A673 (cell line): Measurements from ENCODE around the gene SERPINB11.

Source experiments
- EZH2 ChIP-seq: fragments of 200-600 bp; sonication (generic); IDR thresholded peaks from 2 replicates; pipeline ENCODE4 v1.6.1; 2017; ENCODE audit warnings: borderline replicate concordance, low read depth, mild to moderate bottlenecking, mixed read lengths, antibody characterized with exemption, low read length; ENCODE audit not compliant: poor library complexity, severe bottlenecking
- TF ChIP-seq, protein P1 (sequence below): fragments of 300-800, 200-600 bp; sonication (generic); conservative IDR thresholded peaks from 2 replicates; pipeline ENCODE4 v1.5.1; 2017; ENCODE audit warnings: low read depth, mild to moderate bottlenecking, antibody characterized with exemption, low read length, moderate library complexity, mixed read lengths

DNA sequence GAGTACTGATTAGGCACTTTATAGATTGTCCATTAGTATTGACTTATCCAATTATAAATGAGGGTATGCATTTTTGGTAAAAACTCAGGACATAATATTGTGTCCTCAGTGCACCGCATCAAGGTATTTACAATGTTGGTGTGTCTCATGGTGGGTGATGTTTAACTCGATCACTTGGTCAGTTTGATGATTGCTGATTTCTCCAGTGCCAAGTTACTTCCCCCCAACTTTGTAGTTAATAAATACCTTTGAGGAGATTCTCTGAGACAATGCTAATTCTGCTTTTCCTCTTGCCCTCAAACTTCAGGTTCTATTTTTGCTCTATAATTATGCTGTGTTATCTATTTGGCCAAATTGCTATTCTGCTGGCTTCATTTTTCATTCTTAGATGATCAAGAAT is 44.2 kb downstream of the SERPINB11 start:
- TF ChIP-seq, protein P1, sequence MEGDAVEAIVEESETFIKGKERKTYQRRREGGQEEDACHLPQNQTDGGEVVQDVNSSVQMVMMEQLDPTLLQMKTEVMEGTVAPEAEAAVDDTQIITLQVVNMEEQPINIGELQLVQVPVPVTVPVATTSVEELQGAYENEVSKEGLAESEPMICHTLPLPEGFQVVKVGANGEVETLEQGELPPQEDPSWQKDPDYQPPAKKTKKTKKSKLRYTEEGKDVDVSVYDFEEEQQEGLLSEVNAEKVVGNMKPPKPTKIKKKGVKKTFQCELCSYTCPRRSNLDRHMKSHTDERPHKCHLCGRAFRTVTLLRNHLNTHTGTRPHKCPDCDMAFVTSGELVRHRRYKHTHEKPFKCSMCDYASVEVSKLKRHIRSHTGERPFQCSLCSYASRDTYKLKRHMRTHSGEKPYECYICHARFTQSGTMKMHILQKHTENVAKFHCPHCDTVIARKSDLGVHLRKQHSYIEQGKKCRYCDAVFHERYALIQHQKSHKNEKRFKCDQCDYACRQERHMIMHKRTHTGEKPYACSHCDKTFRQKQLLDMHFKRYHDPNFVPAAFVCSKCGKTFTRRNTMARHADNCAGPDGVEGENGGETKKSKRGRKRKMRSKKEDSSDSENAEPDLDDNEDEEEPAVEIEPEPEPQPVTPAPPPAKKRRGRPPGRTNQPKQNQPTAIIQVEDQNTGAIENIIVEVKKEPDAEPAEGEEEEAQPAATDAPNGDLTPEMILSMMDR, result no peak
- TF ChIP-seq EZH2, result no peak
